IMR-90 (cell line): Measurements from ENCODE around the gene LRP1B.

Experiments
- BHLHE40 ChIP-seq: fragments of 150-350 bp; IDR thresholded peaks from 2 replicates; pipeline ENCODE4 v1.6.1; 2016; ENCODE audit warnings: mild to moderate bottlenecking, low read depth, low read length
- CTCF ChIP-seq: conservative IDR thresholded peaks from 2 replicates; pipeline ENCODE4 v1.5.1; 2012; ENCODE audit warnings: mild to moderate bottlenecking, low read depth, low read length, improper control_type of control experiment
- FOS ChIP-seq: fragments of 150-350 bp; IDR thresholded peaks from 2 replicates; pipeline ENCODE4 v1.6.1; 2016; ENCODE audit warnings: low read depth, low read length
- MAFK ChIP-seq: IDR thresholded peaks from 2 replicates; pipeline ENCODE4 v1.6.1; 2012; ENCODE audit warnings: low read depth, low read length, improper control_type of control experiment
- MAZ ChIP-seq: IDR thresholded peaks from 2 replicates; pipeline ENCODE4 v1.6.1; 2012; ENCODE audit warnings: low read depth, mild to moderate bottlenecking, low read length, improper control_type of control experiment, moderate library complexity, borderline replicate concordance
- MXI1 ChIP-seq: IDR thresholded peaks from 2 replicates; pipeline ENCODE4 v1.6.1; 2012; ENCODE audit warnings: low read depth, mild to moderate bottlenecking, low read length, moderate library complexity, borderline replicate concordance
- POLR2A ChIP-seq: IDR thresholded peaks from 2 replicates; pipeline ENCODE4 v1.6.1; 2012; ENCODE audit warnings: mild to moderate bottlenecking, low read depth, low read length
- RAD21 ChIP-seq: IDR thresholded peaks from 2 replicates; pipeline ENCODE4 v1.6.1; 2012; ENCODE audit warnings: low read length, improper control_type of control experiment
- RFX5 ChIP-seq: IDR thresholded peaks from 2 replicates; pipeline ENCODE4 v1.8.0; 2012; ENCODE audit warnings: low read depth, mild to moderate bottlenecking, low read length, moderate library complexity
- SMC3 ChIP-seq: fragments of 150-350 bp; IDR thresholded peaks from 2 replicates; pipeline ENCODE4 v1.6.1; 2016; ENCODE audit warnings: low read depth, mild to moderate bottlenecking, antibody characterized with exemption, low read length, moderate library complexity
- USF2 ChIP-seq: fragments of 150-350 bp; IDR thresholded peaks from 2 replicates; pipeline ENCODE4 v1.6.1; 2017; ENCODE audit warnings: mild to moderate bottlenecking, antibody characterized with exemption, low read length, low read depth

- no peak for TF ChIP-seq USF2
- TF ChIP-seq CTCF, result no peak
- TF ChIP-seq MXI1, result no peak
- TF ChIP-seq POLR2A, result no peak
- TF ChIP-seq FOS, result no peak
- no peak for TF ChIP-seq MAFK
- no peak for TF ChIP-seq MAZ
- TF ChIP-seq RFX5, result no peak
- no peak for TF ChIP-seq RAD21
- no peak for TF ChIP-seq SMC3
- TF ChIP-seq BHLHE40, result no peak
Observed at GRCh38 chr2:142176941-142177340, 46.1 kb upstream of the LRP1B start.
